AG04450 (cell line): Measurements from ENCODE around the gene TTC28. TPM values are rescaled to one million over a fixed set of nuclear protein-coding genes. Genes with fewer than 3 reads are reported as not detected.

Source experiments
- CTCF ChIA-PET: fragments of 300-600, 350-600 bp; formaldehyde crosslinking; extraction: SDS; loops from one replicate; lab custom pipeline; 2022; ENCODE audit warnings: antibody characterized with exemption, inconsistent platforms; lab: Charles Lee
- POLR2A ChIA-PET: fragments of 350-600 bp; formaldehyde crosslinking; extraction: SDS; loops from one replicate; lab custom pipeline; 2021; ENCODE audit warnings: antibody characterized with exemption, inconsistent platforms; lab: Yijun Ruan, JAX
- DNase-seq: peaks from one replicate; pipeline ENCODE4 v3.0.0-alpha.2; 2011; ENCODE audit warnings: low read depth, low spot score
- H3K27ac ChIP-seq: one replicate; pipeline ENCODE4 v1.5.1; 2012; ENCODE audit warnings: low read depth, low read length, control low read depth
- H3K27me3 ChIP-seq: one replicate; pipeline ENCODE4 v1.6.0; 2012; ENCODE audit warnings: low read length; ENCODE audit not compliant: control insufficient read depth, insufficient read depth
- H3K4me3 ChIP-seq: 2 replicates; pipeline ENCODE4 v1.5.1; 2011; ENCODE audit warnings: mild to moderate bottlenecking, low read depth, low read length, control low read depth
- H3K9me3 ChIP-seq: 2 replicates; pipeline ENCODE4 v1.5.1; 2012; ENCODE audit warnings: low read length; ENCODE audit not compliant: control insufficient read depth, insufficient read depth
- polyA plus RNA-seq: library from polyadenylated mRNA; depleted of rRNA; stranded (reverse); fragments of >200 nt; gene quantifications from 2 replicates; pipeline ENCODE4 v1.2.3, GENCODE V29; 2011
- TF ChIP-seq, protein P1 (sequence below): IDR thresholded peaks from 2 replicates; pipeline ENCODE4 v1.5.1; 2011; ENCODE audit warnings: low read depth, low read length, control low read depth, inconsistent platforms

The TTC28 gene
- polyA plus RNA-seq, 1 experiment, result 11.2 TPM

DNA sequence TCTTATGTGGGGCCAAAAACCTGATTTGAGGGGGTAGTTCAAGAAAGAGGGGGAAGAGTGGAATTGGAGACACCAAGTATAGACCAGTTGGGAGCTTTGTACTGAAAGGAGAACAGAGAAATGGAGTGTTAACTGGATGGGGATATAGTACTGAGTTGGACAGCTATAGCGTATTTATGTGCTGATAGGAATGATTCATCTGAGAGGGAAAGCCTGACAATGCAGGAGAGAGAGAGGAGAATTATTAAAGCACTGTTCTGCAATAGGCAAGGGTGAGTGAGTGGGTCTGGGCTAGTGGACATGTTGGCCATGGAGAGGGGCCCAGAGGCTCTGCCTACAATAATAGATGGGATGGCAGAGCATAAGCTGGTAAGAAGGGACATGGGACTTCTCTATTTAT is 707.7 kb downstream of the TTC28 start:
- no peak for DNase-seq
- Histone ChIP-seq H3K27me3 (no peaks in the 10 kb centered on the region), H3K9me3 (no peaks in the 10 kb centered on the region; the same call in 1 of the 2 replicates), H3K27ac (no peak overlapping the region), H3K4me3 (no peak overlapping the region)
- TF ChIP-seq, protein P1, sequence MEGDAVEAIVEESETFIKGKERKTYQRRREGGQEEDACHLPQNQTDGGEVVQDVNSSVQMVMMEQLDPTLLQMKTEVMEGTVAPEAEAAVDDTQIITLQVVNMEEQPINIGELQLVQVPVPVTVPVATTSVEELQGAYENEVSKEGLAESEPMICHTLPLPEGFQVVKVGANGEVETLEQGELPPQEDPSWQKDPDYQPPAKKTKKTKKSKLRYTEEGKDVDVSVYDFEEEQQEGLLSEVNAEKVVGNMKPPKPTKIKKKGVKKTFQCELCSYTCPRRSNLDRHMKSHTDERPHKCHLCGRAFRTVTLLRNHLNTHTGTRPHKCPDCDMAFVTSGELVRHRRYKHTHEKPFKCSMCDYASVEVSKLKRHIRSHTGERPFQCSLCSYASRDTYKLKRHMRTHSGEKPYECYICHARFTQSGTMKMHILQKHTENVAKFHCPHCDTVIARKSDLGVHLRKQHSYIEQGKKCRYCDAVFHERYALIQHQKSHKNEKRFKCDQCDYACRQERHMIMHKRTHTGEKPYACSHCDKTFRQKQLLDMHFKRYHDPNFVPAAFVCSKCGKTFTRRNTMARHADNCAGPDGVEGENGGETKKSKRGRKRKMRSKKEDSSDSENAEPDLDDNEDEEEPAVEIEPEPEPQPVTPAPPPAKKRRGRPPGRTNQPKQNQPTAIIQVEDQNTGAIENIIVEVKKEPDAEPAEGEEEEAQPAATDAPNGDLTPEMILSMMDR, result no peak
- CTCF ChIA-PET, result no interaction called here
- POLR2A ChIA-PET, result interaction anchor here (1.4 kb wide), 1 partner anchor 53 kb away, joined by 7 read pairs; the partner anchor contains the start of gene PITPNB

DNA sequence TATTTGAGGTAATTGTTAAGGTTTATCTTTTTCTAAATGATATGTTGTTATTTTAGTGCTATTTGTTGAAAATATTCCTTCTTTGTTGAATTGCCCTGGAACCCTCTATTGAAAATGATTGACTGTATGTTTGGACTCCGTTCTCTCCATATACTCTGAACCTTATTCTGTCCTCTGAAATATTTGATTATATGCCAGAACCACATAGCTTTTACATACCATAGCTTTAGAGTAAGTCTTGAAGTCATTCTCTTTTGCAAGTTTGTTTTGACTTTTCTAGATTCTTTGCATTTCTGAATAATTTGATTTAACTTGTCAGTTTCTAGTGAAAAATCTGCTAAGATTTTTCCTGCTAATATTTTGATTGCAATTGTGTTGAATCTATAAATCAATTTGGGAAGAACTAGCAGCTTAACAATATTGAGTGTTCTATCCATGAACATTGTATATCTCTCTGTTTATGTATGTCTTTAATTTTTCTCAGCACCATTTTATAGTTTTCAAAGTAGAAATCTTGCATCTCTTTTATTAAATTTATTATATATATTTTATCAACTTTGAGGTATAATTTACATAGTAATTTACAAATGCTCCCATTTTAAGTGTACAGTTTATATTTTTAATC is 708.9 kb downstream of the TTC28 start:
- ChIA-PET CTCF (interaction anchor here (0.6 kb wide), 1 partner anchor 77 kb away, joined by 4 read pairs; no protein-coding TSS in a partner anchor), POLR2A (interaction anchor here (0.6 kb wide), 1 partner anchor 26 kb away, joined by 5 read pairs; no protein-coding TSS in a partner anchor)
- Histone ChIP-seq H3K4me3 (no peak overlapping the region), H3K9me3 (no peaks in the 10 kb centered on the region; the same call in 1 of the 2 replicates), H3K27ac (no peak overlapping the region), H3K27me3 (no peaks in the 10 kb centered on the region)
- TF ChIP-seq, protein P1, result no peak
- no peak for DNase-seq

DNA sequence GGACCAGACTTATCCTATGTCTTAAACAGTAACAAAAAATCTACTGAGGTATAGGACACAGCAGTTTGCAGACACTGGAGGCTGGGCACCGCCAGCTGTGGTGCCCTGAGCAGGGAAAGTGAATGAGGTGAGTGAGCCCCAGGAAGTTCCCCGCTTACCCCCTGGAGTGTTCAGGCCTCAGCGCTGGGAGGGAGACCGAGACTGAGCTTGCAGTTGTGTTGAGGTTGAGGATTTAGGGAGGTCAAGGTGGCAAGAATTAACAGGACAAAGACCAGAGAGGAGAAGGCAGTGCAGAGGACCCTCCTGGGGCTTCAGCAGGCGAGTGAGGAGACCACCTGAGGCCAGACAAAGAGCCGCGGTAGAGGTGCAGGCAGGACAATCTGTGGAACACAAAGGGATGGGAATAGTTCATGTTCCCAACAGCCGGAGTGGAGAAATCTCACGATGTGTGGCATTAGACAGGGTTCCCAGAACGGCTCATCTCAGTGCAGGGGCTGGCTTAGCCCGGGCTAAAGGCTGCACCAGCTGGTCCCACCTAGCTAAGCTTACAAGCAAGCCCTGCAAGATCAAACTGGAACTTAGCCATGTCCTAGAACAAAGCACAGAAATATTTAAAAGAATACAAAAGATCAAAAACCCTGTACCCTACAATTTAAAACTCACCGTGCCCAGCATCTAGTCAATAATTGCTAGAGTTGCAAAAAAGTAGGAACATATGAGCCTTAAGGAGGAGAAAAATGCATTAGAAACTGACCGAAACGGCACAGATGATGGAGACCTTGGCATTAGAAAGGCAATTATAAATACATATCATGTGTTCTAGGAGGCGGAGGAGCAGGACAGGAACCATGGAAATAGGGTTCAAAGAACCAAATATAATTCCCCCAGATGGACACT is 713.2 kb downstream of the TTC28 start:
- TF ChIP-seq, protein P1, result no peak
- ChIA-PET CTCF (no interaction called here), POLR2A (no interaction called here)
- no peak overlapping the region for H3K4me3 ChIP-seq
- H3K9me3 ChIP-seq, result no peaks in the 10 kb centered on the region; the same call in 1 of the 2 replicates
- no peak for DNase-seq
- H3K27me3 ChIP-seq, result no peaks in the 10 kb centered on the region
- H3K27ac ChIP-seq, result no peak overlapping the region

DNA sequence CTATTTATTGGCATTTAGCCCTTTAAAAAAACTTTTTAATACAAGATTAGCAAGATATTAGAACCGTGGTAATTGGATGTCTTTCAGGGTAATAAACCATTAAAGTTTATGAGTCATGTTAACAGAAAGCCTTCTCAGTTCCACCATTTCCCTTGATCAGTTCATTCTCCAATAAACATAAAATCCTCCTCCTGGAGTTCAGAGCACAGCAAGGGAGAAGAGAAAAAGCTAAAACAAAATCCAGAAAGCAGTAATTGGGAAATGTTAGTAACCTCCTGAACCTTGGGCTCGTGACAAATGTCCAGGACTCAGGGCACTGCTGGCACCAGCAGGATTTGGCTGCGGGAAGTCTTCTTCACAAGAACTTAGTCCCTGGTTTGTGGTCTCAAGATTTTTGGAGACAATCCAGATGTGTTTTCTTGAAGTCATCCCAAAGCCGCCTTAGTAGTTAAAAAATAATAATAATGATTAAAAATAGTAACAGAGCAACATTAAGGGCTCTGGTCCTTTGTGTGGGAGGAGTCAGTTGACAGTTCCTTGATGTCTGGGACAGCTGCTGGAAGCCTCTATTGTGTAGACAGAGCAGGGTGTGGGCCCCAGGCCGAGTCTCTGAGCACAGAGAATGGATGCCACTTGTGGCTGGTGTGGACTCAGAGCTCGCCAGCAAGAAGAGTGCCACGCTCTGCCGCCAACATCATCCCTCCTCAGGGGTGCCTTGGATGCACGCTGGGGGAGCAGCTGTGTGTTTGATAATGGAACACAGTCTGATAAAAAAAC is 717.2 kb downstream of the TTC28 start:
- H3K4me3 ChIP-seq, result no peak overlapping the region
- H3K9me3 ChIP-seq, result no peaks in the 10 kb centered on the region
- H3K27me3 ChIP-seq, result no peaks in the 10 kb centered on the region
- POLR2A ChIA-PET, result no interaction called here
- CTCF ChIA-PET, result interaction anchor here (0.6 kb wide), 1 partner anchor 49 kb away, joined by 3 read pairs; no protein-coding TSS in a partner anchor
- DNase-seq, result no peak
- TF ChIP-seq, protein P1, result no peak
- no peak overlapping the region for H3K27ac ChIP-seq
